H1 (cell line): ENCODE results near the gene TOM1. TPM values are rescaled to one million over a fixed set of nuclear protein-coding genes. Genes with fewer than 3 reads are reported as not detected.

Experiments
- CTCF ChIA-PET: fragments of 300-600 bp; sonication (Branson Sonifier 250); formaldehyde crosslinking; loops from one replicate; lab custom pipeline; 2021; ENCODE audit not compliant: partially characterized antibody; lab: Charles Lee
- POLR2A ChIA-PET: fragments of 300-600 bp; sonication (Branson Sonifier 250); formaldehyde crosslinking; loops from one replicate; lab custom pipeline; 2021; ENCODE audit warnings: inconsistent platforms; ENCODE audit not compliant: partially characterized antibody; lab: Charles Lee
- DNase-seq, 2 experiments: peaks; one replicate each; pipeline versions ENCODE4 v3.0.0 to v3.0.0-alpha.2; 2010 to 2022; ENCODE audit warnings: low spot score in 2 of 2, low read depth in 1 of 2, mixed read lengths in 1 of 2
- FAIRE-seq: peaks from 2 replicates; lab custom pipeline; 2011; peaks lifted over from hg19 to GRCh38; lab: Jason Lieb, UNC
- H2AFZ ChIP-seq: 2 replicates; pipeline ENCODE4 v1.8.1; 2012; ENCODE audit warnings: low read length, inconsistent platforms
- H2AK5ac ChIP-seq: 2 replicates; pipeline ENCODE4 v1.6.1; 2013; ENCODE audit warnings: low read depth, low read length
- H2BK120ac ChIP-seq: replicated peaks from 2 replicates; pipeline ENCODE3; 2013; ENCODE audit warnings: low read depth, low read length, inconsistent platforms
- H2BK12ac ChIP-seq: 2 replicates; pipeline ENCODE4 v1.6.1; 2013; ENCODE audit warnings: low read depth, low read length
- H2BK15ac ChIP-seq: 2 replicates; pipeline ENCODE4 v1.6.1; 2013; ENCODE audit warnings: low read length
- H2BK20ac ChIP-seq: 2 replicates; pipeline ENCODE4 v1.6.1; 2013; ENCODE audit warnings: low read length
- H2BK5ac ChIP-seq: 2 replicates; pipeline ENCODE4 v1.6.1; 2013; ENCODE audit warnings: low read depth, low read length
- H3K14ac ChIP-seq: 2 replicates; pipeline ENCODE4 v1.6.1; 2013; ENCODE audit warnings: inconsistent platforms; ENCODE audit not compliant: insufficient read length
- H3K18ac ChIP-seq: 2 replicates; pipeline ENCODE4 v1.6.1; 2013; ENCODE audit warnings: low read length; ENCODE audit errors: extremely low read depth
- H3K23ac ChIP-seq: 2 replicates; pipeline ENCODE4 v1.6.1; 2013; ENCODE audit warnings: inconsistent platforms; ENCODE audit not compliant: insufficient read length
- H3K23me2 ChIP-seq: 2 replicates; pipeline ENCODE4 v1.6.1; 2013; ENCODE audit warnings: low read depth, low read length
- H3K27ac ChIP-seq: 2 replicates; pipeline ENCODE4 v1.6.1; 2011; ENCODE audit warnings: low read depth, low read length, inconsistent platforms
- H3K27me3 ChIP-seq, 4 experiments: replicated peaks in 1 of 4; 1 replicate in 1 of 4; 2 replicates in 3 of 4; pipeline versions ENCODE4 v1.6.1 to v1.8.1; 2011 to 2013; ENCODE audit warnings: low read length in 3 of 4, mild to moderate bottlenecking in 3 of 4, inconsistent platforms in 2 of 4, mixed read lengths in 2 of 4, moderate library complexity in 1 of 4; ENCODE audit not compliant: control insufficient read depth in 3 of 4, insufficient read depth in 3 of 4; ENCODE audit errors: extremely low read depth in 1 of 4
- H3K36me3 ChIP-seq, 4 experiments: 2 replicates each; pipeline versions ENCODE4 v1.6.1 to v1.8.1; 2011 to 2013; ENCODE audit warnings: mild to moderate bottlenecking in 4 of 4, low read length in 3 of 4, moderate library complexity in 2 of 4, control low read depth in 1 of 4, inconsistent platforms in 1 of 4; ENCODE audit not compliant: insufficient read depth in 4 of 4, control insufficient read depth in 2 of 4
- H3K4ac ChIP-seq: replicated peaks from 2 replicates; pipeline ENCODE3; 2013; ENCODE audit warnings: low read length, low read depth, mixed read lengths, inconsistent platforms; ENCODE audit not compliant: insufficient read length
- H3K4me1 ChIP-seq, 4 experiments: replicated peaks in 1 of 4; 1 replicate in 1 of 4; 2 replicates in 3 of 4; pipeline versions ENCODE4 v1.6.1 to v1.8.1; 2011 to 2013; ENCODE audit warnings: low read length in 3 of 4, inconsistent platforms in 2 of 4, mixed read lengths in 1 of 4; ENCODE audit not compliant: insufficient read depth in 4 of 4, control insufficient read depth in 3 of 4
- H3K4me2 ChIP-seq, 2 experiments: 2 replicates each; pipeline versions ENCODE4 v1.6.1 to v1.8.1; 2011 to 2013; ENCODE audit warnings: low read depth in 2 of 2, low read length in 2 of 2, control low read depth in 1 of 2, inconsistent platforms in 1 of 2, mild to moderate bottlenecking in 1 of 2; ENCODE audit not compliant: insufficient read depth in 1 of 2
- H3K4me3 ChIP-seq, 4 experiments: fragments of 200-600, 300-600 bp in 1 of 4; sonication (generic), shearing (Covaris generic), sonication (Bioruptor Twin) in 1 of 4; 2 replicates each; pipeline versions ENCODE4 v1.5.1 to v1.8.1; 2011 to 2016; ENCODE audit warnings: low read length in 4 of 4, low read depth in 3 of 4, control low read depth in 2 of 4, inconsistent platforms in 2 of 4, mild to moderate bottlenecking in 2 of 4, mixed read lengths in 1 of 4, moderate library complexity in 1 of 4; ENCODE audit not compliant: insufficient read depth in 2 of 4; ENCODE audit errors: extremely low read depth in 1 of 4
- H3K56ac ChIP-seq: replicated peaks from 2 replicates; pipeline ENCODE3; 2013; ENCODE audit warnings: low read depth, mild to moderate bottlenecking, mixed read lengths, low read length, inconsistent platforms; ENCODE audit not compliant: insufficient read length
- H3K79me1 ChIP-seq: 2 replicates; pipeline ENCODE4 v1.6.1; 2013; ENCODE audit warnings: low read depth, low read length, control low read depth
- H3K79me2 ChIP-seq, 2 experiments: 2 replicates each; pipeline versions ENCODE4 v1.6.1 to v1.8.1; 2012 to 2013; ENCODE audit warnings: low read length in 2 of 2, mild to moderate bottlenecking in 2 of 2, inconsistent platforms in 1 of 2; ENCODE audit not compliant: insufficient read depth in 2 of 2, control insufficient read depth in 1 of 2
- H3K9ac ChIP-seq, 4 experiments: replicated peaks in 1 of 4; 1 replicate in 1 of 4; 2 replicates in 3 of 4; pipeline versions ENCODE4 v1.6.1 to v1.8.1; 2011 to 2013; ENCODE audit warnings: low read depth in 3 of 4, low read length in 3 of 4, control low read depth in 2 of 4, mild to moderate bottlenecking in 2 of 4, moderate library complexity in 2 of 4, inconsistent platforms in 1 of 4; ENCODE audit errors: extremely low read depth in 1 of 4
- H3K9me3 ChIP-seq, 2 experiments: 2 replicates each; pipeline versions ENCODE4 v1.6.1 to v1.8.1; 2012 to 2013; ENCODE audit warnings: mild to moderate bottlenecking in 2 of 2, moderate library complexity in 2 of 2, control low read depth in 1 of 2, inconsistent platforms in 1 of 2, low read depth in 1 of 2, low read length in 1 of 2, mixed read lengths in 1 of 2; ENCODE audit not compliant: insufficient read depth in 2 of 2
- H4K20me1 ChIP-seq, 2 experiments: replicated peaks in 1 of 2; 2 replicates each; pipeline versions ENCODE3 to v1.8.1; 2011 to 2013; ENCODE audit warnings: inconsistent platforms in 2 of 2, low read length in 2 of 2, mild to moderate bottlenecking in 1 of 2; ENCODE audit not compliant: insufficient read depth in 2 of 2, control insufficient read depth in 1 of 2
- H4K5ac ChIP-seq: 2 replicates; pipeline ENCODE4 v1.6.1; 2013; ENCODE audit warnings: low read length, low read depth, mixed read lengths, inconsistent platforms; ENCODE audit not compliant: insufficient read length
- H4K8ac ChIP-seq: 2 replicates; pipeline ENCODE4 v1.8.0; 2013; ENCODE audit warnings: mild to moderate bottlenecking, moderate library complexity, low read length, inconsistent platforms; ENCODE audit not compliant: insufficient read depth; ENCODE audit errors: extremely low read depth
- H4K91ac ChIP-seq: replicated peaks from 2 replicates; pipeline ENCODE3; 2013; ENCODE audit warnings: low read length, mixed read lengths, inconsistent platforms; ENCODE audit not compliant: insufficient read length
- ATF3 ChIP-seq: IDR thresholded peaks from 2 replicates; pipeline ENCODE4 v1.6.1; 2011; ENCODE audit warnings: low read depth, mild to moderate bottlenecking, low read length; ENCODE audit not compliant: insufficient read depth
- BACH1 ChIP-seq: IDR thresholded peaks from 2 replicates; pipeline ENCODE4 v1.6.1; 2012; ENCODE audit warnings: low read length, improper control_type of control experiment
- CBX5 ChIP-seq: fragments of 300-800, 300-1000 bp; sonication (generic); IDR thresholded peaks from 2 replicates; pipeline ENCODE4 v1.7.1; 2016; ENCODE audit warnings: antibody characterized with exemption, low read length, low read depth
- CBX8 ChIP-seq: fragments of 300-800, 300-1000 bp; sonication (generic); IDR thresholded peaks from 2 replicates; pipeline ENCODE4 v1.7.1; 2016; ENCODE audit warnings: low read depth, low read length, borderline replicate concordance
- CEBPB ChIP-seq: IDR thresholded peaks from 2 replicates; pipeline ENCODE4 v1.6.1; 2012; ENCODE audit warnings: low read depth, low read length
- CREB1 ChIP-seq: IDR thresholded peaks from 2 replicates; pipeline ENCODE4 v1.6.1; 2012; ENCODE audit warnings: inconsistent platforms
- FOSL1 ChIP-seq: IDR thresholded peaks from 2 replicates; pipeline ENCODE4 v1.6.1; 2011; ENCODE audit warnings: mild to moderate bottlenecking, low read depth, low read length, moderate library complexity; ENCODE audit not compliant: insufficient read depth
- GABPA ChIP-seq: IDR thresholded peaks from 2 replicates; pipeline ENCODE4 v1.6.1; 2011; ENCODE audit warnings: mild to moderate bottlenecking, low read length, moderate library complexity, borderline replicate concordance; ENCODE audit not compliant: insufficient read depth
- KDM1A ChIP-seq: fragments of 200-600, 300-600 bp; sonication (generic); IDR thresholded peaks from 2 replicates; pipeline ENCODE4 v1.7.1; 2016; ENCODE audit warnings: mild to moderate bottlenecking, low read length, borderline replicate concordance
- MAX ChIP-seq: IDR thresholded peaks from 2 replicates; pipeline ENCODE4 v1.6.1; 2012; ENCODE audit warnings: inconsistent platforms
- RFX5 ChIP-seq: IDR thresholded peaks from 2 replicates; pipeline ENCODE4 v1.6.1; 2011; ENCODE audit warnings: low read depth, low read length, improper control_type of control experiment, borderline replicate concordance
- SIX5 ChIP-seq: IDR thresholded peaks from 2 replicates; pipeline ENCODE4 v1.6.1; 2011; ENCODE audit warnings: mild to moderate bottlenecking, low read depth, low read length
- TAF1 ChIP-seq: IDR thresholded peaks from 2 replicates; pipeline ENCODE4 v1.6.1; 2011; ENCODE audit warnings: mild to moderate bottlenecking, low read depth, low read length
- TAF7 ChIP-seq: optimal IDR thresholded peaks from 2 replicates; pipeline ENCODE3; 2011; ENCODE audit warnings: low read depth, mild to moderate bottlenecking, inconsistent platforms, low read length, moderate library complexity, borderline replicate concordance
- WGBS, 2 experiments: shearing (Covaris generic) in 1 of 2; methylation state at CpG; one replicate each; pipeline versions ENCODE4 v1.1.6 to v1.1.7; 2013 to 2015; ENCODE audit warnings: low lambda C conversion rate in 2 of 2, mixed read lengths in 2 of 2, inconsistent platforms in 1 of 2, low coverage in 1 of 2, missing lambda C conversion rate in 1 of 2; ENCODE audit not compliant: insufficient replicate concordance in 2 of 2, insufficient coverage in 1 of 2, insufficient read length in 1 of 2; ENCODE audit errors: extremely low coverage in 1 of 2, missing lambda C conversion rate in 1 of 2; 5-methylcytosine and 5-hydroxymethylcytosine counted together
- polyA plus RNA-seq, 7 experiments: library from polyadenylated mRNA; depleted of rRNA in 3 of 7; stranded (reverse) in 5 of 7; unstranded in 2 of 7; fragments of >200 nt in 5 of 7; fragments of 200-250 nt in 2 of 7; gene quantifications; 1 replicate in 5 of 7; 2 replicates in 1 of 7; 4 replicates in 1 of 7; pipeline versions ENCODE4 v1.2.1 to v1.2.3, GENCODE V29; 2011 to 2013; ENCODE audit warnings: missing spikeins in 2 of 7, mixed read lengths in 2 of 7
- total RNA-seq: library from RNA; stranded (reverse); fragmentation: NEBNext Ultra II Directional; extraction: Animal tissue kit (Norgen Biotek cat#: 25700); gene quantifications from 2 replicates; pipeline ENCODE4 v1.2.1, GENCODE V29; 2021

The TOM1 gene
- total and polyA plus RNA-seq, 2 of the 8 experiments (the other 6 are each of a cell fraction or from before 2014, with no cell fraction given), result 25.1 to 39.2 TPM

- no peak for DNase-seq
- no peaks in the 10 kb centered on the region for H3K79me2 ChIP-seq
- no peak overlapping the region for H3K4ac ChIP-seq
- H2BK20ac ChIP-seq, result no peak overlapping the region
- no peak overlapping the region for H3K9ac ChIP-seq
- no peak overlapping the region for H3K4me3 ChIP-seq
- no peak overlapping the region for H2AK5ac ChIP-seq
- POLR2A ChIA-PET, result interaction anchor here (0.9 to 1.3 kb wide), 2 partner anchors 9 to 16 kb away, joined by 3 read pairs; no protein-coding TSS in a partner anchor
- H4K5ac ChIP-seq, result no peak overlapping the region
- H3K27ac ChIP-seq, result no peak overlapping the region
- no peaks in the 10 kb centered on the region for H3K4me1 ChIP-seq
- no peak overlapping the region for H4K91ac ChIP-seq
- H3K56ac ChIP-seq, result no peak overlapping the region
- no peak overlapping the region for H3K4me2 ChIP-seq
- H3K36me3 ChIP-seq, result peaks cover 5 to 13% (median 8%) of the 10 kb centered on the region in 4 experiments; a peak in 6 of 8 replicates
- no peaks in the 10 kb centered on the region for H3K9me3 ChIP-seq
- no peak overlapping the region for H2BK120ac ChIP-seq
- no peak overlapping the region for H2AFZ ChIP-seq
- H3K18ac ChIP-seq, result no peak overlapping the region
- H2BK5ac ChIP-seq, result no peak overlapping the region
- WGBS, 2 experiments, result 93% methylated on average over 4 of the region's 4 CpGs; no CpG with 5 or more reads in 1 of the 2 experiments
- H3K23ac ChIP-seq, result no peak overlapping the region
- CTCF ChIA-PET, result interaction anchor here (1.0 kb wide), 1 partner anchor 11 kb away, joined by 3 read pairs; no protein-coding TSS in a partner anchor
- H2BK15ac ChIP-seq, result no peak overlapping the region
- no peak for FAIRE-seq
- peaks cover 3% of the 10 kb centered on the region in 2 experiments for H4K20me1 ChIP-seq
- no peaks in the 10 kb centered on the region for H3K23me2 ChIP-seq
- H4K8ac ChIP-seq, result no peak overlapping the region
- no peaks in the 10 kb centered on the region; the same call in none of the 2 replicates for H3K79me1 ChIP-seq
- H3K27me3 ChIP-seq, result no peaks in the 10 kb centered on the region
- H3K14ac ChIP-seq, result no peak overlapping the region
- H2BK12ac ChIP-seq, result no peak overlapping the region
- TF ChIP-seq ATF3 (no peak), TAF7 (no peak), SIX5 (no peak), GABPA (no peak), TAF1 (no peak), FOSL1 (no peak), CBX5 (no peak), BACH1 (no peak), RFX5 (no peak), CBX8 (no peak), CEBPB (no peak), CREB1 (no peak), KDM1A (no peak), MAX (no peak)
Observed at GRCh38 chr22:35324762-35325161, 25.1 kb downstream of the TOM1 start.
